SIG-M5 treated with dmso at 0.1 percent for 504 hours (cell line): ENCODE results near the gene PLOD2.

Experiments
- DNase-seq: peaks from one replicate; lab custom pipeline; 2025; ENCODE audit not compliant: unreplicated experiment; lab: John Stamatoyannopoulos, UW

The PLOD2 gene

DNA sequence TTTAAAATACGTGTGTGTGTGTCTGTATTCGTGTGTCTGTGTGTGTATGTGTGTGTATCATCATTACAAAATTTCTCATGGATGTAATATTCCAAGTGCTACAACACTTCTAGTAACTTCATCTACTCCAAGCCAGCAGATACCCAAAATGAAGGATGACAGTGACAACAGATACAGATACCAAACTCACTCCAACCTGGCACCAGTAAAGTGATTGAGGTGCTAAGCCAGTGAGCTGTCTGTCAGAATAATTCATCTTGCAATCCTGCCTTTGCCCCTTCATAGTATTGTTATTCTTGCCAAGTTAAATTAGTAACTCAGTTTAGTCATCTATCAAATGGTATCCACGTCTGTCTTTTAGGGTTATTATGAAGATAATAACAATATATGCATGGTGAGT, 58.1 kb downstream of the PLOD2 start:
- no peak for DNase-seq

DNA sequence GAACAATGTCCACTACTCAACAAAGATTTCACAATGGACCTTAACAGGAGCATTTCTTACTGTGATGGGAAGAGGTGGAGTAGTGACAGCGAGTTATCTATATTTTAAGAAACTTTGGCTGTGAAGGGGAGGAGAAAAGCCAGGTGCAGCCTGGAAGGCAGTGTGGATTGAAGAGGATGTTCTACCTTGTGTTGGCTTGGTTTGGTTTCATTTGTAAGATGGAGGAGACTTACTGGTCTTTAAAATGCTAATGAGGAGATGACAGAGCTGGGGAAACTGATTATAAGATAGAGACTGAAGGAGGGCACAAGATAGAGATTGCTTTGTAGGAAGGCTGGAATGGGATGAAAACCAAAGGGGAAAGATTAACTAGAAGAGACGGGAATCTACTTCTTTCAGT, 59.4 kb downstream of the PLOD2 start:
- no peak for DNase-seq

DNA sequence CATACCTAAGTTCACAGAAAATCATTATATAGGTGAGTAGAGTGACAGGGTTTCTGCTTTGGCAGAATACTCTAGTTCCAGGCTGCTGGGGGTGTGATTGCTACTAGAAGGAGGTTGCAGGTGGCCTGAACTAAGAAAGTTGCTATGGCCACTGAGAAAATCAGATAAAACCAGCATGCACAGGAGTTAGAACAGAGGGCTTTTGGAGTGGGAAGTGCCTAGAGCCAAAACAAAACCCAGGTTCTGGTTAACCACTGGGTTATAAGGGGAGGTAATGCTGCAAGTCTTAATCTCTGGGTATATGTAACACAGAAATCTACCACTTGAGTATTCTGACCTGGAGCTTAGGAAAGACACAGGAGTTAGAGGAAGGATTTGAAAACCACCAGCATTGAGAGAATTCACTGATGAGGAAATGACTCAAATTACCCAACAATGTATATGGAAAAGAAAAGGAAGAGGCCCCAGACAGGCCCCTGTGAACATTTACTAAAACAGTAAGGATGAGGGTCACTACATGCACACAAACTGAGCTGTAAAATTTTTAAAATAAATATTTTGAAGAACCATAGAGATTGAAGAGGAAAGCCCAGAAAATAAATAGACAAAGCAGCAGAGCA, 60.0 kb downstream of the PLOD2 start:
- DNase-seq = peak; percentile 20

DNA sequence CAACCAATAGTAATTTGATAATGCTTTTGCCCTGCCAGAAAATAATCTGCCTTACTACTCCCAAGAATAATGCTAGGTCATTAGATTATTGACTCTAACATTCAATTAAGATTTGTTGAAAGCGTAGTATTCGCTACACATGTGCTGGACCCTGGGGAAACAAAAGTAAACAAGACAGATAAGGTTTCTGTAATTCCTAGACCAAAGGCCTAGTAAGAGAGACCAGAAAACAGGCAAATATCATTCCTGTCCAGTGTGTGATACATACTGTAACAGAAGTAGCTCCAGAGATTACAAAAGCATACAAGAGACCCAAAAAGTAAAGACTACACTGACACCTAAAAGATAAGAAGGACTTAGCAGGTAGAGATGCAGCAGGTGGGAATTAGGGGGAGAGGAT, 60.8 kb downstream of the PLOD2 start:
- no peak for DNase-seq

DNA sequence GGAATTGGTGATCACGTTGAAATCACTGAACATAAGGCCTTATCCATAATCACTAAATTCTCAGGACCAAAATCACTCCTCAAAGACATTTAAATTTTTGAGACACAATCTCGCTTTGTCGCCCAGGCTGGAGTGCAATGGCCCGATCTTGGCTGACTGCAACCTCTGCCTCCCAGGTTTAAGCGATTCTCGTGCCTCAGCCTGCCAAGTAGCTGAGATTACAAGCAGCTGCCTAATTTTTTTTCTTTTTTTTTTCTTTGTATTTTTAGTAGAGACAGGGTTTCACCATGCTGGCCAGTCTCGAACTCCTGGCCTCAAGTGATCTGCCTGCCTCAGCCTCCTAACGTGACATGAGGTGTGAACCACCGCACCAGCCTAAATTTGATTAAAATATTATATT, 61.7 kb downstream of the PLOD2 start:
- no peak for DNase-seq

DNA sequence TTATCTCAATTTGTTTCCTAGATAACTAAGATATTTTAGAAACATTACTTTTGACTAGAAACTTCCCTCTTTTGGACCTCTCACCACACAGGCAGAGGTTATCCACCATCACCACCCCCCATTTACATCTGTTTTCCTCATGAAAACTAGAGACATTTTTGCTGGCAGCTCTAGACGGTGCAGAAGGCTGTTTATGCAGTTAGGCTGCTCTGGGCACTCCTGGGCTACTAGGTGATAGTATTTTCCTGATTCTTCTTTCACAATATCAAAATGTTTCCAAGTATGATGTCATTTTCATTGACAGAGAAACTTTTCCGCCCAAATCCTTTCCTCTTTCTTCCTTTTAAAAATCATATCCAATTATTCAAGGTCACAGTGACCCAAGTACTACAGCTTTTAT, 67.1 kb downstream of the PLOD2 start:
- no peak for DNase-seq

DNA sequence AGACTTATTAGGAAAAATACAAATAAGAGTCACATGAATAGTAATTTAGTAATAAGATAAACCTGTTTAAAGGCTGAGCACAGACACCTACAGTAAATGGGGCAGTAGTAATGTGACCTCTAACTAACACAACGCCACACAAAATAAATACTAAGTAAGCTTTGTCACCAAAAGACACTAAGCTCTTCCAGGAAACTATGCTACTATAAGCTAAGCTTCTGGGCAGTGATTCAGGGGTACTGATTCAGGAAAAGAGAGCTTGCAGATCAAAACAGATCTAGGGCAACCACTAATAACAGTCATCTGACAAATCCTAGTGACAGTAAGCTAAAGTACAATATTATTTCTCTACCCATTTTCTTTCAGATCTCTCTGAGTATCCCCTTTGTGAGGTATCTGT, 68.8 kb downstream of the PLOD2 start:
- no peak for DNase-seq

DNA sequence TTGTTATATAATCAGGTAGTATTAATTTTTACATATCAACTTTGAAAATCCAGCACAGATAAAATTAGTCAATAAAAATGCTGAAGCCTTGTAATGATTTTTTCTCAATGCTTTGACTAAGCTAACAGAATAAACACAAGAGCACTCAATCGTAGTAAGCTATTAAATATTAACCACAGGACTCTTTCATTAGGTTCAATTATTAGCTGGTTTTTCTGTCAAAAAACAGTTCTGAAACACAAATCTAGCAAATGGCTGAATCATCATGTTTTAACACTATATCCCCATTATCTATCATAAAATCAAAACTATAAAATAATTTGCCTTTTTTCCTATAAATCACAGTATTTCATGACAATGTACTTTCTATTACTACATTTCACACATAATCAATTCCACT, 69.6 kb downstream of the PLOD2 start:
- DNase-seq = no peak

DNA sequence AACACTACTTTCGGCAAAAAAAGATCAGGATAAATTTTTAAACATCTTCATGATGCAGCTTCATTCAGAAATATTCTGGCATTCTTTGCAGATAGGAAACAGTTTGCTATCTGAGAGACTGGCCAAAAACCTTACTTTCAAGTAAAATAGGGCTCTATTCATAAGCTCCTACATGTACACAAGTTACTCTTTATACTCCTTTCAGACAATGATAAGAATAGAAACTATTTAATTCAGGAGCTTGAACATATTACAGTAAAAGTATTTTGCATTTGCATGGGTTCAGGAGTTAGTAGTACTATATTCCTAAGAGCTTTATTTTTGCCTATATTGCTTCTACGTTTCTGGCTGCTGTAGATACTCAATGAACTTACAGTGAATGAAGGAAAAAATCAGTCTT, 70.5 kb downstream of the PLOD2 start:
- DNase-seq = no peak

DNA sequence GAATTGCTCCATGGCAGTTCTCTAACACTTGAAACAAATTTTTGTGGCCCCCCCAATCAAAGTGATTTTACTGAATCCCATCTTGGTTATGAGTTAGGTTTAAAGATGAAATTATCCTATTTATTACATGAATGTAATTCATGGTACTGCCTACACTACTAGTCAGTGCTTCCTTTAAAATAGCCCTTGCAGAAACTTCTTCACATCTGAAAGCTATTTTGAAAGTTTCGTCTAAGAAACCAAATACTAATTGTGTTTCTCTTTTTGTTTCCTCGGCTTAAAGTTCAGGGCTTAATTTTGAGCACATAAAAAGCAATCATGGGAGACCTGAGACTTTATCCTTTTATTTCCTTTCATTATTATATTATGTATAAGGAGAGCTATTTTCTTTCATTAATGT, 72.1 kb downstream of the PLOD2 start:
- DNase-seq = no peak

DNA sequence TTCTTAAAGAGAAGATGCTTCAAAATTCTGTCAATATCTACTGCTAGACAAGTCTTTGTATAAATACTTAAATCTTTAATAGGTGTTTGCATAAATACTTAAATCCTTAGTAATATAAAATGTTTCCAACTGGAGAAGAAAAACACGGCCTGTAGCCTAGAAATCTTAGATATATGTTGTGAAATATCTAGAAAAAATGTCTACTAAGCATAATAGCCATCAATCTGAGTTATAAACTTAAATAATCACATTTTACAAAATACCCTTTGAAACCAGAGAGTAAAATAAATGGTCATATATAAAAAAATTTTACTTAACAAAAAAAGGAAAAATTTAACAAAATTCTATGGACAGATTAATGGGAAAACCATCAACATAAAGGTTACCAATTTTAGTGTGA, 73.9 kb downstream of the PLOD2 start:
- no peak for DNase-seq

DNA sequence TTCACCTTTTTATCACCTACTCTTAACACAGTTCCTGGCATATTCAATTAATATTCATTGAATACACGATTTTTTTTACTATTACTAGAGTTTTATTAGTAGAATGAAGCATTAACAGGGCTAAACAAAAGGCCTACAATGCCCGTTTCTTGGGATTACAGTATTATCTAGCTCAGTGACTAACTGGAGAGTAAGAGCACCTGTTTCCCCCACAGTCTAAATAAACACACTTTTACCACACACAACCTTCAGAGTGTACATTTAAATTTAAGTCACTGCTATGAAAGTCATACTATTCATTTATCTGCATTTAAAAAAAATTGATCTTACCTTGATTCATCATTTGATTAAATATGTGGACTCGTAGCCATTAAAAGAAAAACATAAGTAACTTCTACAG, 74.8 kb downstream of the PLOD2 start:
- DNase-seq = no peak

DNA sequence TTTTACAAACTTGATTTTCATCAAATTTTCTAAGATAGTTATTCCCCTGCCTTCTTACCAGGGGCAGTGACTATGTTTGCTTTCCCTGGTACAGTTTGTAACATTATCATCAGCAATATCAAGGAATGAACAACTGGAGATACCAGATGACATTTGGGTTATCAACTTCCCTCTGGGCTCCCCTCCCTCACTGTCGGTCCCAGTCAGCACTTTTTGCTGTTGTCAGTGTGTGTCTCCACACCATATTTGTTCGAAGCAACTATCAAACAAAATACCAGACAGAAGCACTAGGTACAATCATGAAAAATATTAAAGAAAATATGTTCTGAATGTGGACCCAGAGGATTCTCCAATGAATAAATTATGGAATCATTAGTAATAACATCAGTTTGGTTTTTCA, 75.3 kb downstream of the PLOD2 start:
- DNase-seq = no peak

DNA sequence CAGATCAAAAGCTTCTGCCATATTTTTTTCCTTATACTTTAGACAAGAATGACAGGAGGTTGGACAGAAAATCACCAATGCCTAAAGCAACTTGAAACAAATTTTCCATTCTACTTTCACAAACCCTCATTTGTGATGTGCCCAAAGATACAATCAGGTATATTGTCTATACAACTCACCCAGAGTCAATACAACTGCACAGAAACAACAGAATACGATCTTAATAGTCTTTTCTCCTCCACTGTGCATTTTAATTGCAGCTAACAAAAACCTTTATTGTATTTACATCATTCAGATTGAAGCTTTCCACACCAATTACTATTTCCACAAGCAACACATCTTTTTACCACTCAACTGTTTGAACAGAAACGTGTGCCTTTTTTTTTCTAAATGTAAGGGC, 80.4 kb downstream of the PLOD2 start:
- no peak for DNase-seq

DNA sequence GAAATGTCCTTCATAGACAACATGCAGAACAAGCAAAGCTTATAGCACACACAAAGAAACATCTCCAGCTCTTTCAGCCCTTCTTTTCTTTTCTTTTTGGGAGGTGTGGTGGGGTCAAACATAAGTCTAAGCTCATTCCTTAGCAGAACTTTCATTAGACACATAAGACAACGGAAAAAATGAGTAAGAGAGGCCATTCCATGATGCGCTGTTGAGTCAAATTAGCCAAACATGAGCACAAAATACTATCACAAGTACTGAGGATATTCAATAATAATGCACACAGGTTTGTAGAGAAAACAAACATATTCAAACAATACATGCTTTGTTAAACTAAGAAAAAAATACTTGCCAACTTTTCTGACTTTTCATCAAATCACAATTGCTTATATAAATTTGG, 83.0 kb downstream of the PLOD2 start:
- no peak for DNase-seq

DNA sequence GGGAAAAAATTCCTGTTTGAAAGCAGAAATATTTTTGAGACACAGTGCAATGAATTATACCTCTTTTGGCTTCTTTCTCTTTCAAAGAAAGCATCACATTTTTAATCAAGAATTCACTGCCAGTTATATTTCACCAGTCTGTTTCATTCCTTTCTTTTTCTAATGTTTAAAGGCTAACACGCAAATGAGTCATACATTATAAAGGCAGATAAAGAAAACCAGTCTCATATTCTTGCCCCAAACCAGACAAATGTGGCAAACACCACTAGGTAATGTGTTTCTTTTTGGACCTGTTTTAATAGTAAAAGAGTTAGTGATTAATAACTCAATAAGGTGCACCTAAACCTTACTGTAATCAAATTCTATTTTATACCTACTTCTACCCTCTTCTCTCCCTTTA, 83.8 kb downstream of the PLOD2 start:
- no peak for DNase-seq

DNA sequence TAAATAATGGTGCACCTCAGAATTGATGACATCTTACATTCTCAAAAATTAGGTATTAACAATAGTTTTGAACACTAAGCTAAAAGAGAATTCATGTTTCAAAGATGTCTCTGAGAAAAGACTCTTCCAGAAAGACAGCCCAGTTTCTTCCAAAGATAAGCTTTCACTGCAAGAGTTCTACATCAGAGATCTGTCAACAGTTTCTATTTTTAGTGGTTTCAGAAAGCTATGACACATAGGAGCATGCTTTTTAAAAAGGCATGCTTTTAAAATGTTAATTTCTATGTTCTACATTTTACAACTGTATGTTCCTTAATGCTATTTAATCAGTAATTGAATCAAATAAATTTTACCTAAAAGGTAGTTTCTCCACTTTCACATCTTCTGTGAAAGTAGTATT, 88.2 kb downstream of the PLOD2 start:
- no peak for DNase-seq

DNA sequence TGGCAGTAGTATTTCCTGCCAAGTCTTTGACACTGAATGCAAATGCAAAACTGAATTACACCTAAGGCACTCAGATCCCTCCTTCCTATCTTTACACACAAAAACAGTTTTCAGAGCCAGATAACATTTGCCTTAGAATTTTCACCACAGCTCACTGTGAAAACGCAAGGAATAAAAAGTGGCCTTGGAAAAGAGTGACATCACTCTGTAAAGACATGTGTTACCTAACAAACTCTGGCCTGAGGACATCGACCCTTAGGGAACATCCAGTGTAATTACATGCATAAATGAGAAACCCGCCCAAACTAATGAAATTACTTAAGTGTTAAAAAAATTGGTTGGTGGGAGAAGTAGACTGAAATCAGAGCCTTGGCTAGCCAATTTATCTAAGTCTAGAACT, 88.9 kb downstream of the PLOD2 start:
- DNase-seq = no peak

DNA sequence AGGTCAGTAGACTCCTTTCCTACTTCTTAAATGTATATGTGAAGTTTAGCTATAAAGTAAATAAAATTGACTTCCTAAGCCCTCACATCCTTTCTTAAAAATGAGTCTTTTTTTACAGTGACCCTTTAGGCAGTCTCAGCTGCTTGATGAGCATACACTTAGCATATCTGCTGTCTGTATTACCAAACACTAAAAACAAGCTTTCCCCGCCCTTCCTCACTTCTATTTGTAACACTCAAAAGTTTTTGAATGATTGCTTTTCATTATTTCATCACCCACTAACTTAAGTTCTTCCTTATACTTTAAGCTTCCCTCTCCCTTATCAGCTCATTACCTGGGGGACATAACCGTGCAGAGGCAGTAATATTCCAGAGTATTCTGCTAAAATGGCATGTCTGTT, 89.4 kb downstream of the PLOD2 start:
- DNase-seq = no peak

DNA sequence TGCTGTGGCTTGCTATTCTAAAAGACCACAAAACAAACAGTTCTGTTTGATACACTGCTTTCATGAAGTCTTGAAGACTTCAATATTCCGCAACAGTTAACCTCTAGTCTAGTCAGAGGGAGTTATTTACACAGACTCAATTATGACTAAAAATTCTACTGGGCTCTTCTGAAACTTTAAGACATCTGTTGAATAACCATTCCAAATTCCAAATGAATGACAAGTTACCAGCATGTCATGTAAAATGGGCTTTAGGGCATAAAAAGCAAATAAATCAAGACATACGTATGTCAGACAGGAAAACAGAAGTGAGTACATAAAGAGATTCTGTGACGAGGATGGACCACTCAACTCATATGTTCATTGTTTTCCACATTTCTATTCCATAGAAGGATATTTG, 93.9 kb downstream of the PLOD2 start:
- no peak for DNase-seq

DNA sequence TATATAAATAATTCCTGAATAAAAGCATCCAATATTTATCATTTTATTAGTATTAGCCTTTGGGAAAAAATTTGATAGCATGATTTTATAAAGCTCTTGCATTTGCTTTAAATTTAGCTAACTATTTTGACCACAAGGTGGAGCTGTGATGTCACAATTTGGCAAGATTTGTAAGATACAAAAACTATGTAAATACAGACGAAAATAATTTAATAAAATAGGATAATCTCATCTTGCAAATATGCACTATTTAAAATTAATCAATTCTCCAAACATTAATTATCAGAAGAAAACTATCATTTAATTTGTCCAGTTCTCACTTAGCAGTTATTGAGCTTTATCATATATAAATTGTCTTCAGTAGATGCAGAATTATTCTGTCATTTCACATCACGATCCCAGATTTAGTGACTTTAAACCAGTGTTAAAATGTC, 95.4 kb downstream of the PLOD2 start:
- DNase-seq = peak; percentile 27

DNA sequence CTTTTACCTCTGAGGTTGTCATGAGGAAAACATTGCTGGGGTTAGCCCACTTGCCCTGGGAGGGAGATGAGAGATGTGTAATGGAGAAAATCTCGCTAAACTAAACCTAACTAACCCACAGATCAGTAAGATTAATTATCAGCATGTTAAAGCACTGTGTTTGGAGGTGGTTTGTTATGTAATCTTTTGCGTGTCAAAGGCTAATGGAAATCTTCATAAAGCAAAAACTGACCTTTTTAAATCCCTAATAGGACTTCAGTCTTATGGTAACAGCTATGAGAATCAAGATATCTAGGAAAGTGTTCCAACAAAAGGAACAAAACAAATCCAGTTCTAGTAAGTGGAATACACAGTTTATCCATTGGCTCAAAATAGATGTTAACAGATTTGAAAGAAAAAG, 102.7 kb downstream of the PLOD2 start:
- no peak for DNase-seq

DNA sequence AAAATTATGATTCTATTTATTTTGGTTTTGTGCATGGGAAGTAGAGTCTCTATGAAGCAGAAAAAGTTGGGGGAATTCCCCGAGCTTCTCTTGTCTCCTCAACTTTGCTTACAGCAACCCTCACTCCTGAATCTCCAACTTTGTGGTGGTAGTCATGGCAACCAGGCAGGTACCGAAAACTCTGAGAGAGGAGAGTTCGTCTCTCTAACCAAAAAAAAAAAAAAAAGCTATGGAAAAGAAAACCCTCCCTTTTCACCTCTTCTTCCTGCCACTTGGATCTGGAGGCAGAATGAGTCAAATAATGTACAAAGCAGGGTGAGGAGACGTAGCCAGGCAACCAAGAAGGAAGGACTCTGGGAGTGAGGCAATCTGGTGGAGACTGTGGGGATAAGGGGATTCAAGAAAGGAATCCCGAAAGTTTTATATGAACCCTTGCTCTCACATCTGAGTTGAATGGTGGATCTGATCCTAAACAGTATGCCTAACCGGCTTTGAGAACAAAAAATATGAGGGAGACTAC, 108.1 kb downstream of the PLOD2 start:
- DNase-seq = no peak
